K562 (cell line): Measurements from ENCODE around the gene BBC3. TPM values are rescaled to one million over a fixed set of nuclear protein-coding genes. Genes with fewer than 3 reads are reported as not detected.

Experiments
- ATF4 ChIP-seq: fragments of 450-650 bp; formaldehyde crosslinking; IDR thresholded peaks from 2 replicates; pipeline ENCODE4 v1.4.0; 2022; ENCODE audit warnings: mild to moderate bottlenecking, moderate library complexity
- CAMTA2 ChIP-seq: fragments of 250-450 bp; sonication (Bioruptor Pico); conservative IDR thresholded peaks from 2 replicates; pipeline ENCODE4 v1.5.1; 2022
- CBX1 ChIP-seq: sonication (generic); IDR thresholded peaks from 2 replicates; pipeline ENCODE4 v1.6.1; 2016; ENCODE audit warnings: antibody characterized with exemption, low read depth, mild to moderate bottlenecking
- CGGBP1 ChIP-seq: fragments of 250-450 bp; sonication (Bioruptor Pico); IDR thresholded peaks from 2 replicates; pipeline ENCODE4 v1.9.0; 2021; ENCODE audit warnings: mild to moderate bottlenecking
- CTBP1 ChIP-seq: fragments of 450-650 bp; IDR thresholded peaks from 2 replicates; pipeline ENCODE4 v1.6.1; 2016; ENCODE audit warnings: borderline replicate concordance
- DMBX1 ChIP-seq: fragments of 250-450 bp; sonication (Bioruptor Pico); IDR thresholded peaks from 2 replicates; pipeline ENCODE4 v1.8.0; 2022; ENCODE audit warnings: inconsistent platforms, mild to moderate bottlenecking, moderate library complexity, borderline replicate concordance
- DNMT1 ChIP-seq: fragments of 450-650 bp; IDR thresholded peaks from 2 replicates; pipeline ENCODE4 v1.6.1; 2016; ENCODE audit warnings: antibody characterized with exemption, mild to moderate bottlenecking
- ETV1 ChIP-seq: fragments of 450-650 bp; conservative IDR thresholded peaks from 2 replicates; pipeline ENCODE4 v1.6.1; 2016; ENCODE audit warnings: missing genetic modification characterization, control low read depth, low read depth, missing compliant biosample characterization
- GMEB1 ChIP-seq: fragments of 250-450 bp; sonication (Bioruptor Pico); IDR thresholded peaks from 2 replicates; pipeline ENCODE4 v1.4.0; 2020; ENCODE audit warnings: mild to moderate bottlenecking
- GTF2E2 ChIP-seq: fragments of 200-800 bp; sonication (Bioruptor generic); IDR thresholded peaks from 2 replicates; pipeline ENCODE4 v1.6.1; 2016; ENCODE audit warnings: missing genetic modification characterization, missing compliant biosample characterization
- GTF2F1 ChIP-seq: IDR thresholded peaks from 2 replicates; pipeline ENCODE4 v1.6.1; 2011; ENCODE audit warnings: low read depth, low read length, improper control_type of control experiment
- MEF2A ChIP-seq: IDR thresholded peaks from 2 replicates; pipeline ENCODE4 v1.6.1; 2011; ENCODE audit warnings: low read depth, mild to moderate bottlenecking, low read length, moderate library complexity; ENCODE audit not compliant: control insufficient read depth
- PHB ChIP-seq: fragments of 250-450 bp; sonication (Bioruptor Pico); IDR thresholded peaks from 2 replicates; pipeline ENCODE4 v1.5.0; 2021
- PHF8 ChIP-seq: fragments of 200-600 bp; sonication (generic); IDR thresholded peaks from 2 replicates; pipeline ENCODE4 v1.6.1; 2012; ENCODE audit warnings: mixed run types, mild to moderate bottlenecking, inconsistent platforms, low read length, moderate library complexity, borderline replicate concordance
- RB1 ChIP-seq: fragments of 450-650 bp; IDR thresholded peaks from 2 replicates; pipeline ENCODE4 v1.6.1; 2017; ENCODE audit warnings: low read depth, mild to moderate bottlenecking
- TAF1 ChIP-seq: IDR thresholded peaks from 2 replicates; pipeline ENCODE4 v1.6.1; 2011; ENCODE audit warnings: mild to moderate bottlenecking, low read length, moderate library complexity; ENCODE audit not compliant: insufficient read depth, control insufficient read depth, severe bottlenecking; ENCODE audit errors: extremely low read depth
- ZC3H11A ChIP-seq: IDR thresholded peaks from 2 replicates; pipeline ENCODE4 v1.6.1; 2012; ENCODE audit warnings: low read depth, low read length, improper control_type of control experiment
- ZNF146 ChIP-seq: IDR thresholded peaks from one replicate; pipeline ENCODE4 v1.6.1; 2018; ENCODE audit warnings: missing compliant biosample characterization; ENCODE audit not compliant: unreplicated experiment
- ZNF445 ChIP-seq: fragments of 250-450 bp; sonication (Bioruptor Pico); IDR thresholded peaks from 2 replicates; pipeline ENCODE4 v1.4.0; 2020; ENCODE audit warnings: low read depth, mild to moderate bottlenecking, moderate library complexity
- ZNF778 ChIP-seq: fragments of 450-650 bp; formaldehyde crosslinking; IDR thresholded peaks from 2 replicates; pipeline ENCODE4 v1.4.0; 2020; ENCODE audit warnings: mild to moderate bottlenecking, moderate library complexity
- ZNF780A ChIP-seq: fragments of 250-450 bp; sonication (Bioruptor Pico); IDR thresholded peaks from 2 replicates; pipeline ENCODE4 v1.5.0; 2021; ENCODE audit warnings: mild to moderate bottlenecking
- ZSCAN32 ChIP-seq: fragments of 450-650 bp; formaldehyde crosslinking; IDR thresholded peaks from 2 replicates; pipeline ENCODE4 v1.4.0; 2020; ENCODE audit warnings: mild to moderate bottlenecking, moderate library complexity
- polyA plus RNA-seq, 8 experiments: library from polyadenylated mRNA; depleted of rRNA in 4 of 8; stranded (reverse) in 5 of 8; unstranded in 3 of 8; fragments of >200 nt; fragmentation: Nextera tagmentation in 2 of 8; fragmentation: Illumina TruSeq in 1 of 8; extraction: Ambion mirVana in 2 of 8; extraction: Trizol in 1 of 8; gene quantifications; 2 replicates each; pipeline versions ENCODE4 v1.2.1 to v1.2.3, GENCODE V29; 2011 to 2014; ENCODE audit warnings: inconsistent platforms in 1 of 8, missing spikeins in 1 of 8
- total RNA-seq, 7 experiments: library from RNA; depleted of rRNA in 6 of 7; stranded (reverse); fragments of >200 nt in 6 of 7; fragmentation: Illumina TruSeq in 2 of 7; extraction: Trizol in 2 of 7; gene quantifications; 2 replicates each; pipeline versions ENCODE4 v1.2.1 to v1.2.3, GENCODE V29; 2011 to 2021; ENCODE audit warnings: low replicate concordance in 1 of 7
- TF ChIP-seq, protein P1 (sequence below): fragments of 200-800 bp; sonication (Bioruptor generic); IDR thresholded peaks from 2 replicates; pipeline ENCODE4 v1.6.1; 2017; ENCODE audit warnings: missing genetic modification characterization, missing compliant biosample characterization
- TF ChIP-seq, protein P2 (sequence below): IDR thresholded peaks from 2 replicates; pipeline ENCODE4 v1.6.1; 2011; ENCODE audit not compliant: insufficient read length; ENCODE audit errors: extremely low read depth

Gene BBC3
- total and polyA plus RNA-seq, 9 of the 15 experiments (the other 6 are each of a cell fraction or from before 2014, with no cell fraction given): 0.15 to 30.7 (median 4.8) TPM

DNA sequence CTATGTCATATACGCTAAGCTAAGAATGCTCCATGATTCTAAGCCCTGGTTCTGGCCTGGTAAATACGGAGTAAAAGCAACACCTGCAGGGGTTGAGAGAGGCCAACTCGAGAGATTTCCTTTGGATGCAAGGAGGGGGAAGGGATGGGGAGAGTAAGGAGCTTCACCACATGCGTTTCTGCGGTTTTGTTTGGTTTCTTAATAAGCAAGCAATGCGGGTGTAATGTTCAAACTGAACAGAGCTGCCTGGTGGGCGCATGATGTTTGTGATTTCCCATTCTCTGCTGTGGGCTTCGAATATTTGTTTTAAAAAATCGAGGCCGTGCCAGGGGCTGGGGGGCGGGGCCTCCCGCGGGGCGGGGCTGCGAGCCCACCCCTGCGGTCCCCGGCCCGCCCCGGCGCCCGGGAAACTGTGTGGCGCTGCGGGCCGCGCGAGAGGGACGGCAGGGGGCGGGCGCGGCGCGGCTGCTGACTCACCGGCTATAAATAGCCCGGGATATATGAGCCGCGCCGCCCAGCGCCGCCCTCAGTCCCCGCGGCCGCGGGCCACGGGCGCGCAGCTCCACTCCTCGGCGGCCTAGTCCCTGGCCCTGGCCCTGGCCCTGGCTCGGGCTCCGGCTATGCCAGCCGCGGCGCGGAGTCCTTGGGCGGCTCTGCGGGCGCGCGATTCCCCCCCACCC lies 5.1 kb downstream of the BBC3 start (continued):
- TF ChIP-seq ZSCAN32: peak; percentile 48; the same call in 1 of the 2 replicates
- TF ChIP-seq MEF2A: peak; percentile 98
- TF ChIP-seq CTBP1: peak; percentile 38; the same call in 1 of the 2 replicates
- TF ChIP-seq GMEB1: peak; percentile 74
- peak; percentile 37; the same call in 1 of the 2 replicates for TF ChIP-seq PHB
- TF ChIP-seq ATF4 (CRISPR knock-in tag): no peak
- peak; percentile 97 for TF ChIP-seq TAF1
- TF ChIP-seq CBX1: peak; percentile 99
- peak; percentile 90; the same call in 1 of the 2 replicates for TF ChIP-seq RB1
- TF ChIP-seq, protein P1, sequence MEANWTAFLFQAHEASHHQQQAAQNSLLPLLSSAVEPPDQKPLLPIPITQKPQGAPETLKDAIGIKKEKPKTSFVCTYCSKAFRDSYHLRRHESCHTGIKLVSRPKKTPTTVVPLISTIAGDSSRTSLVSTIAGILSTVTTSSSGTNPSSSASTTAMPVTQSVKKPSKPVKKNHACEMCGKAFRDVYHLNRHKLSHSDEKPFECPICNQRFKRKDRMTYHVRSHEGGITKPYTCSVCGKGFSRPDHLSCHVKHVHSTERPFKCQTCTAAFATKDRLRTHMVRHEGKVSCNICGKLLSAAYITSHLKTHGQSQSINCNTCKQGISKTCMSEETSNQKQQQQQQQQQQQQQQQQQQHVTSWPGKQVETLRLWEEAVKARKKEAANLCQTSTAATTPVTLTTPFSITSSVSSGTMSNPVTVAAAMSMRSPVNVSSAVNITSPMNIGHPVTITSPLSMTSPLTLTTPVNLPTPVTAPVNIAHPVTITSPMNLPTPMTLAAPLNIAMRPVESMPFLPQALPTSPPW (CRISPR knock-in tag): peak; percentile 93
- TF ChIP-seq ETV1 (tag): 0 out of 2 replicates have a peak, but pooled peaks have one; percentile 24
- TF ChIP-seq GTF2E2 (tag): peak; percentile 92
- no peak for TF ChIP-seq ZC3H11A
- peak; percentile 61; the same call in 1 of the 2 replicates for TF ChIP-seq PHF8
- peak; percentile 93 for TF ChIP-seq GTF2F1
- TF ChIP-seq, protein P2, sequence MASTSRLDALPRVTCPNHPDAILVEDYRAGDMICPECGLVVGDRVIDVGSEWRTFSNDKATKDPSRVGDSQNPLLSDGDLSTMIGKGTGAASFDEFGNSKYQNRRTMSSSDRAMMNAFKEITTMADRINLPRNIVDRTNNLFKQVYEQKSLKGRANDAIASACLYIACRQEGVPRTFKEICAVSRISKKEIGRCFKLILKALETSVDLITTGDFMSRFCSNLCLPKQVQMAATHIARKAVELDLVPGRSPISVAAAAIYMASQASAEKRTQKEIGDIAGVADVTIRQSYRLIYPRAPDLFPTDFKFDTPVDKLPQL: peak; percentile 63
- no peak for TF ChIP-seq ZNF445
- TF ChIP-seq DNMT1: 0 out of 2 replicates have a peak, but pooled peaks have one; percentile 30
- peak; percentile 92 for TF ChIP-seq CGGBP1
- TF ChIP-seq ZNF778 (CRISPR knock-in tag): no peak
- TF ChIP-seq ZNF146 (CRISPR knock-in tag): no peak
- TF ChIP-seq DMBX1 (CRISPR knock-in tag): peak; percentile 31; the same call in 1 of the 2 replicates
- peak; percentile 93; the same call in 1 of the 2 replicates for TF ChIP-seq CAMTA2
- TF ChIP-seq ZNF780A (CRISPR knock-in tag): no peak; the same call in 1 of the 2 replicates
